HepG2 (cell line): ENCODE data around the gene DPP6.

Experiments used
- ATF7-NPFF ChIP-seq: sonication (generic); formaldehyde crosslinking; IDR thresholded peaks from 2 replicates; pipeline ENCODE4 v1.8.1; 2023; ENCODE audit warnings: mild to moderate bottlenecking, low read depth, missing genetic modification reagents, moderate library complexity
- CREB1 ChIP-seq, 2 experiments: fragments of 450-650 bp in 1 of 2; IDR thresholded peaks; 2 replicates each; pipeline ENCODE4 v1.6.1; 2016 to 2017; ENCODE audit warnings: control low read depth in 1 of 2, mild to moderate bottlenecking in 1 of 2, missing compliant biosample characterization in 1 of 2, missing genetic modification characterization in 1 of 2
- POLR2A ChIP-seq, 2 experiments: IDR thresholded peaks; 2 replicates each; pipeline ENCODE4 v1.6.1; 2011; ENCODE audit warnings: low read depth in 2 of 2, low read length in 2 of 2, mild to moderate bottlenecking in 1 of 2, moderate library complexity in 1 of 2; ENCODE audit not compliant: insufficient read depth in 1 of 2
- POLR2AphosphoS5 ChIP-seq: IDR thresholded peaks from 2 replicates; pipeline ENCODE4 v1.6.1; 2012; ENCODE audit warnings: low read depth, low read length
- SIN3A ChIP-seq: IDR thresholded peaks from 2 replicates; pipeline ENCODE4 v1.6.1; 2011; ENCODE audit warnings: low read depth, mild to moderate bottlenecking, control low read depth, low read length, borderline replicate concordance
- SMC3 ChIP-seq: IDR thresholded peaks from 2 replicates; pipeline ENCODE4 v1.6.1; 2011; ENCODE audit warnings: low read length, improper control_type of control experiment
- SSRP1 ChIP-seq: IDR thresholded peaks from 2 replicates; pipeline ENCODE4 v1.6.1; 2016; ENCODE audit warnings: control low read depth
- TF ChIP-seq, protein P1 (sequence below): sonication (generic); formaldehyde crosslinking; IDR thresholded peaks from 2 replicates; pipeline ENCODE4 v1.4.0; 2020; ENCODE audit warnings: mild to moderate bottlenecking, missing genetic modification reagents
- TF ChIP-seq, protein P2 (sequence below): sonication (generic); formaldehyde crosslinking; IDR thresholded peaks from 2 replicates; pipeline ENCODE4 v1.5.0; 2020; ENCODE audit warnings: mild to moderate bottlenecking, missing genetic modification reagents, moderate library complexity

DNA sequence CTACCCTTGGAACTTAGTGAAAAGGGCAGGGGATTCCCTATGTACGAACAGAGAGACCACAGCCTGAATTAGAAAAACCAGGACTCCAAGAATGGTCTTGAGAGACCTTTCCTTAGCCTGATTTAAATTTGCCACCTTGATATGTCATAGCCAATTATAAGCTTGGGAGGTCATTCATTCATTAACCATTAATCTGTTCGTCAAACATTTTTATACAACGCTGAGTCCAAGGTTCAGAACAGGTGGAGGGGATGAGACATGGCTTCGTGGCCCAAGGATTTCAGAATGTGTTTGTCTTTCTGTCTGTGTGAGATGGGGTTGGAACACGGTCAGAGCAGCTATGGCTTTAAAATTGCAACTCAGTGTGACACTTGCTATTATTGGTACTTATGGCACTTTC lies 792.8 kb downstream of the DPP6 start:
- TF ChIP-seq CREB1 (IDR thresholded peaks at IDR 0.05) (no peak), CREB1 (CRISPR knock-in tag; IDR thresholded peaks at IDR 0.05) (no peak), POLR2AphosphoS5 (no peak), ATF7-NPFF (no peak), SMC3 (no peak), POLR2A (IDR thresholded peaks at IDR 0.05; ENCODE audit: insufficient read depth in 1 of 2, low read depth in 2 of 2, low read length in 2 of 2) (no peak), SIN3A (no peak), SSRP1 (CRISPR knock-in tag) (no peak)
- TF ChIP-seq, protein P1, sequence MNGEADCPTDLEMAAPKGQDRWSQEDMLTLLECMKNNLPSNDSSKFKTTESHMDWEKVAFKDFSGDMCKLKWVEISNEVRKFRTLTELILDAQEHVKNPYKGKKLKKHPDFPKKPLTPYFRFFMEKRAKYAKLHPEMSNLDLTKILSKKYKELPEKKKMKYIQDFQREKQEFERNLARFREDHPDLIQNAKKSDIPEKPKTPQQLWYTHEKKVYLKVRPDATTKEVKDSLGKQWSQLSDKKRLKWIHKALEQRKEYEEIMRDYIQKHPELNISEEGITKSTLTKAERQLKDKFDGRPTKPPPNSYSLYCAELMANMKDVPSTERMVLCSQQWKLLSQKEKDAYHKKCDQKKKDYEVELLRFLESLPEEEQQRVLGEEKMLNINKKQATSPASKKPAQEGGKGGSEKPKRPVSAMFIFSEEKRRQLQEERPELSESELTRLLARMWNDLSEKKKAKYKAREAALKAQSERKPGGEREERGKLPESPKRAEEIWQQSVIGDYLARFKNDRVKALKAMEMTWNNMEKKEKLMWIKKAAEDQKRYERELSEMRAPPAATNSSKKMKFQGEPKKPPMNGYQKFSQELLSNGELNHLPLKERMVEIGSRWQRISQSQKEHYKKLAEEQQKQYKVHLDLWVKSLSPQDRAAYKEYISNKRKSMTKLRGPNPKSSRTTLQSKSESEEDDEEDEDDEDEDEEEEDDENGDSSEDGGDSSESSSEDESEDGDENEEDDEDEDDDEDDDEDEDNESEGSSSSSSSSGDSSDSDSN: no peak
- TF ChIP-seq, protein P2, sequence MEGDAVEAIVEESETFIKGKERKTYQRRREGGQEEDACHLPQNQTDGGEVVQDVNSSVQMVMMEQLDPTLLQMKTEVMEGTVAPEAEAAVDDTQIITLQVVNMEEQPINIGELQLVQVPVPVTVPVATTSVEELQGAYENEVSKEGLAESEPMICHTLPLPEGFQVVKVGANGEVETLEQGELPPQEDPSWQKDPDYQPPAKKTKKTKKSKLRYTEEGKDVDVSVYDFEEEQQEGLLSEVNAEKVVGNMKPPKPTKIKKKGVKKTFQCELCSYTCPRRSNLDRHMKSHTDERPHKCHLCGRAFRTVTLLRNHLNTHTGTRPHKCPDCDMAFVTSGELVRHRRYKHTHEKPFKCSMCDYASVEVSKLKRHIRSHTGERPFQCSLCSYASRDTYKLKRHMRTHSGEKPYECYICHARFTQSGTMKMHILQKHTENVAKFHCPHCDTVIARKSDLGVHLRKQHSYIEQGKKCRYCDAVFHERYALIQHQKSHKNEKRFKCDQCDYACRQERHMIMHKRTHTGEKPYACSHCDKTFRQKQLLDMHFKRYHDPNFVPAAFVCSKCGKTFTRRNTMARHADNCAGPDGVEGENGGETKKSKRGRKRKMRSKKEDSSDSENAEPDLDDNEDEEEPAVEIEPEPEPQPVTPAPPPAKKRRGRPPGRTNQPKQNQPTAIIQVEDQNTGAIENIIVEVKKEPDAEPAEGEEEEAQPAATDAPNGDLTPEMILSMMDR (CRISPR knock-in tag): no peak
